Tongue (tissue), 2 donors: ENCODE measurements around the gene KLHL13. TPM values are rescaled to one million over a fixed set of nuclear protein-coding genes. Genes with fewer than 3 reads are reported as not detected.
"Not testable (repeated sequence)": the region's sequence is repeated elsewhere in the genome, so short reads cannot be mapped to it uniquely, and the experiment has no call there.

Experiments
- DNase-seq: peaks from one replicate; pipeline ENCODE4 v3.0.0-alpha.2; 2015
- total RNA-seq: library from RNA; depleted of rRNA; stranded (reverse); fragments of >200 nt; gene quantifications from one replicate; pipeline ENCODE4 v1.2.3, GENCODE V29; 2014

KLHL13 gene
- total RNA-seq, 1 donor from 2014 or later = 90.3 TPM

GRCh38 chrX:117990438-117990837, 126.2 kb downstream of the KLHL13 start:
- no peak for DNase-seq

DNA sequence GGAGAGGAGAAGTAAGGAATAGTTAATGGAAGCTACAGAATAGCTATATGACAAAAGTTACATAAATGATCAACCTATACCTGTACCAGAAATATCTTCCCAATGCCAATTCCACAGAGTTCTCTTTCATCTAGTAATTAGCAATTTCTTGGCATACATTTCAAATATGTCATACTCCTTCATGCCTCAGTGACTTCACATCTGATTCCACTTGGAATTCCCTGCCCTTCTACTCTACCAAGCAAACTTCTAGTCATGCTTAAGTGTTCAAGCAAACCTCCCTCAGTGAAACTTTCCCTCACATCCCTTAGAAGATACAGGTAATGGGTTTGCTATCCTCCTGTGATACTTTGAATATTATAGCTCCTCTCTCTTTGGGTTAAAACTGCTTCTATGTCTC, 127.1 kb downstream of the KLHL13 start:
- DNase-seq = no peak

DNA sequence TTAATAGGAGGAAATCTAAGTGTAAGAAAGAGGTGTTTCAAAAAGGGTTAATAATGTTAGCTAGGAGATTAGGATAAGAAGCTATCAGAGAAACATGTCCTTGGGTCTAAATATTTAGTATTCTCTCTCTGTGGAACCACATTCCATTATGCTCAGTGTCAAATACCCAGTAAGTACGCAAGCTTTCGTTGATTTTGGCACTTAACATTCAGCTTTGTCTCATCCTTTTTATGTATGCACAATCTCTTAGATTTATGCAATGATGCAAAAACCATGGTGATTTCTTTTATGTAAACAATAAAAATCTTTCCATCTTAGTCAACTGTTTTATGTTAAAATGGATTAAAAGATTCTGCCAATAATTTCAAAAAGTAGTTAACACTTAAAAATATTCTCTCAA, 129.2 kb downstream of the KLHL13 start:
- no peak for DNase-seq

DNA sequence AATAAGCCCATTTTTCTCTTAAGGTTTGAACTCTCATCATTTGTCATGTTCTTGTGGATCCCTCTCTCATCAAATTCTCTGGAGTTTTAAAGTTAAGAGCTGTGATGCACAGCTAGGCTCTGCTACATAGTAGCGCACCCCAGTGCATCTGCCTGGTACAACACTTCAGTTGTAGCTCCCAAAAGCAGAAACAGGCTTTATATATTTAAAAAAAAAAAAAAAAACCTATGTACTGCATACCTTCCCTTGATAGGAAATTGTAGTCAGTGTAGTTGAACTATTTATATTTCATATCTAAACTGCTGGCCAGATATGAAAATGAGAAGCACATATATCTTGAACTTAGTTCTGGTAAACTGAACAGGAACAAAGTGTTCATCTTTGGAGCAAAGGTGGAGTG, 131.4 kb downstream of the KLHL13 start:
- DNase-seq = peak; percentile 30

- no peak for DNase-seq
Measured at GRCh38 chrX:117982694-117983392, 133.8 kb downstream of the KLHL13 start.

DNA sequence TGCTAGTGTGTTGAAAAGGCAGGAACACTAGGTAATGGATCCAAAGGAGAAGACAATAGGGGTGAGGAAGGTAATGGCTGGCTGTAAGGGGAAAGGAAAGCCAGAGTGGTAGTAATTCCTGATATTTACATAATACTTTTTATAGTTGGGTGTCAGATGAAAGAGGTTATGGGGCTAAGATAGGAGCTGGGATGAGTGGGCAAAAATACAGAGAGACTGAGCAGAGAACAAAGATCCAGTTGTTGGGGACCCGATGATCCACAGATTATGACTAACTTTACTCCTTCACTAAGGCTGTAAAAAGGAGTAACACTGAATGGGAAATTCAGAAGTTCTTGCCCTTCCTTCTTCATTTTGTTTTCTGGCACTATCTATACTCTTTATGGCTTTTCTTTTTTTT, 138.2 kb downstream of the KLHL13 start:
- no peak for DNase-seq

DNA sequence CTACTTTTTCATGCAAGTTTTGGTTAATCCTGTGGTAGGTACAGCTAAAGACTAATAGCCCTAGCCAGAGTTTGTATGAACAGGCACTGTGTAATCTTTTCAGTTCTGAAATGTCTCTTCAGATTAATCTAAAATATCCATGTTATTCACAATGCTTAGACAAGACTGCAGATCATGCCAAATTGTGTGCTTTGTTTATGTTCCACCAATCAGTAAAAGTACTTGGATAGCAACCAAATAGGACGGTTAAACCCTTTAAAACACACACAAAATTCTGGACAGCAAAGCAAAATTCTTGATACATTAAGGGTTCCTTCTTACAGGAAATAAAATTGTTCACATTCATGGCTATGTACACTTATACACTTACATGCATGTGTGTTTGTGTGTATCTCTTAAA, 139.1 kb downstream of the KLHL13 start:
- peak; percentile 59 for DNase-seq

DNA sequence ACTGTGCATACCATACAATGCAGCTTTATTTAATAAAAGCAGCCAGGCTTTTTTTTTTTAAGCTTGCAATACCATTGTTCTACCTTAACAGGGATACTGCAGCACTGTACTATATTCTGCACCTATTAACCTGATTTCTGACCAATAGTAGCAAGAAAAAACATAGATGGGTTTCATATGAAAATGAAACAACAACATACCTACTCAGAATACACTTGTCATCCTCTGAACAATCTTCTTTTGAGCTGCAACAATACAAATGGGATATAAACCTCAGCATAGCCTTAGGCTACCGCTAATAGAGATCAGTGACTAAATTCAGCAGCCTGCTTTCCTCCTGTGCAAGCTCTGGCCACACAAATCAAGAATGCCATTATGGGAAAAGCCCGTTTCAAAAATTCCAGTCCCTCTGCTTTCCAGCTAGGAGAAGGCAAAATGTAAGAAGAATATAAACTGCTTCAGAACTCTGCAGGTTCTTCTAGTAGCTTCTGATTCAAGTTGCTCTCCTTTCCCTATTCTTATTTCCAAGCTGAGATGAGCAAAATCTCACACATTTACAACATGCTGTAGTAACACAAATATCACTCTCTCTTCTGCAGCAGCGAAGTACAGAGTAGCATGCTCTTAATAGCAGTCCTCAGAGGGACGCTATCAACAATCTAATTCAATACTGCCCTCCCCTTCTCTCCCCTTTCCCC, 143.4 kb downstream of the KLHL13 start:
- no peak for DNase-seq

DNA sequence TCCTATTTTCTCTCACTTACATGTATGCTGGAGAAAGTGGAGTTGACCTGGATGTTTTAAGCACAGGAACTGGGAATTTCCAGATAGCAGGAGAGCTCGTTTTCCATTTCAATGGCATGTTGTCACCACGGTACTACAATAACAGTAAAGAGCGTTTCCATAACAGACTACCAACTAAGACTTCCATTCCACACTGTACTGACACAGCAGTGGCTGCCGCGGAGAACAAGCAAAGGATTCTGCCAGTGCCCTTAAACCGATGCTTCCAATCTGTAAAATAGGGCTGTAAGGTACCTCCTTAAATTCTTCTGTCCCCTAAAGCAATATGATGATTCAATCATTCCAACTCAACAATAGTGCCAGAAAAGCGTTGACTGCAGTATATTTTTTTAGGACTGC, 143.9 kb downstream of the KLHL13 start:
- DNase-seq = peak; percentile 49

- DNase-seq = no peak
Measured at GRCh38 chrX:117969782-117970181, 146.8 kb downstream of the KLHL13 start.

GRCh38 chrX:117969328-117969727, 147.3 kb downstream of the KLHL13 start:
- DNase-seq = no peak

DNA sequence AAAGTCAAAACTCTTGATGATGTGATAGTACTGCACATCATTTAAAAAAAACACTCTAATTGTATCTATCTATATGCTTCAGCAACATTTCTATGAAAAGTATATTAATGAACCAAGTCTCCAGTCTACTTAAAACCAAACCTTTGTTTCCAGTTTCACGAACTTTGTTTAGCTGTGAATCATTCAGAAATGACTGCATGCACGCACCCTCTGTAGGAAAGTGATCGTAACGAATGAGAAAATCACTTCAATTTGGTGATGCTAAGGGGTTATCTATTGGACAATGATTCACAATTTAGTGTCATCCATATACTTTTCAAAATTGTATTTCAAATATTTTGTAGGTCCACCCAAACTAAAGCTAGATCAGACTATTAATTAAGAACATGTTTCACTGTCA, 157.6 kb downstream of the KLHL13 start:
- no peak for DNase-seq

DNA sequence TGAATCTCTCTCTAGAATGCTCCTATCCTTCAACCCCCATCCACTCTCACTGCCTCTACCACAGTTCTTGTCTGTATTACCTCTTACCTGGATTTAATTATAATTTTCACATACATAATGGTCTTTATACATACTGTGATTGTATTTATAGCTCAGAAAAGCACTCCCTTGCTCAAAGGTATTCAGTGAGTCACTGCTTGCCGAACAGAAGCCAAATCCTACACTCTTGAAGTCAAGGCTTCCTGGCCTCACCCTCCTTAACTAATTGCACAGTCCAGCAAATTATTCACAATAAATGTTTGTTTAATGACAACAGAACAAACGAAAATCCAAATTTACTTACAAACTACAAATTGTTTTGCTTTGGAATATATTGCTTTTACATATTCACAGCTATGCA, 159.5 kb downstream of the KLHL13 start:
- no peak for DNase-seq

- not testable (repeated sequence) for DNase-seq
Measured at GRCh38 chrX:117939296-117939695, 177.3 kb downstream of the KLHL13 start.

DNA sequence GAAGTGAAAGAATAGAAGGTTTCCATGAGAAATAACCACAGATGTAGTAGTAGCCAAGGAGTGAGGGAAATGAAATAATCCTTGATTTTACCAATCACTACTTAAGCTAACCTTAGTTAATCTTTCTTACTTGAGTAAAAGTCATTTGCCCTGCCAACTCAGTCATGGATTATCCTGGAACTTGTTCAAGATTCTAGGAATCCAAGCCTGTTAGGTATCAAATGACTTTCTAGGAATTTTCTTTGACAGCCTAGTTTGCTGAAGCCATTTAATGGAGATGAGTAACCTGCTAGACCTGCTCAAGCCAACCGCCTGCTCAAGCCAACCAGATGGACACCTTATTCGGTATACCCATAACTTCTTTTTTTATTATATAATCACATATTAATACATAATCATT, 180.5 kb downstream of the KLHL13 start:
- no peak for DNase-seq

GRCh38 chrX:117930116-117930515, 186.5 kb downstream of the KLHL13 start:
- not testable (repeated sequence) for DNase-seq

- no peak for DNase-seq
Measured at GRCh38 chrX:117919755-117920154, 196.9 kb downstream of the KLHL13 start.

DNA sequence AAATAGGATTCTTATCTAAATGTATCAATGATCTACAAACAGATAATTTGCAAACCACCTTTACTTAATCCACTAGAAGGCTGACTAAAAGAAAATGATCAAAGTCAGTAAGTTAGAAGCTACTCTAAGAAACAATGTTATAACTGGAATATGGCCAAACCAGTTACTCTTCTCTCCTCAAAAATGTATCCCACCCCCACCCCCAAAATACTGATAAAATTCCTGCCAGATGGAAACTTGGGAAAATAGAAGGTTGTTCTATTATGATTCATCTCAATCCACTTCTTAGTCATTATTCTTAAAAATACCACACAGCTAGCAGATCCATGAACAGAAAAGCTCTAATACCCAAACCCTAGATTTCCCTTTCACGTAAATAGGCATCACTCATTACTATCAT, 206.4 kb downstream of the KLHL13 start:
- no peak for DNase-seq

DNA sequence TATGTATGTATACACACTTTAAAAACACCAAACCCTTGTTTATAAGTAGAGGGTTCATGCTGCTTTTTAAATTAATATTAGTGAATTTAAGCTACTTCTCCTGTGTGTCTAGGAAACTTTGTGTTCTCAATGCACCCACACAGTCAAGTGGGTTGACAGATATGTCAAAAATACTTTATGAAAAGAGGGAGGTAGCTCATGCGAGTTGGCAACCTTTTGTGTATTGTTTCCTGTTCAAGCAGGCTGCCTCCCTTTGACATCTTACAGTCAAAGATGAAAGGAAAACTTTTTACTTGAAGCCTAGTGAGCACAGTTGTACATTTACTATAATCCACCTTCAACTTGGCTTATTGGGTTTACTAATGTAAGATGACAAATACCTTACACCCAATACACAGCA, 218.4 kb downstream of the KLHL13 start:
- DNase-seq = no peak

DNA sequence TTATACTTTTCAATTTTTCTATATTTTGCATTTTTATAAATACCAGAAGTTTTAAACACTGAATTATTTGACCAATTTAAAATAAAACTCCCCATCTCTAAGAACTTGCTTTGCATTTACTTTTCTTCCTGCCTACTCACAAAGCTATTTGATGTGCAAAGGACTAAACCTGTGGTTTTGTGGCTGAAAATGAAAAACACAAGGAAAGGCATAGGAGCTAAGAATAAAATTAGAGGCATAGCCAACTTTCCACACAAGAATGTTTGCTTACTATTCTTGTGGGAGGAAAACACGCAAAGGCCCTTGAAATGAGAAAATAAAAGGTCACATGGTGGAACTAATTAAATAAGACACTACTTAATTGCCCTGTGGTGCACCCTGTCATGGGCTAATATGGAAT, 221.2 kb downstream of the KLHL13 start:
- no peak for DNase-seq

- no peak for DNase-seq
Measured at GRCh38 chrX:117892469-117892868, 224.1 kb downstream of the KLHL13 start.

GRCh38 chrX:117871796-117872195, 244.8 kb downstream of the KLHL13 start:
- no peak for DNase-seq

DNA sequence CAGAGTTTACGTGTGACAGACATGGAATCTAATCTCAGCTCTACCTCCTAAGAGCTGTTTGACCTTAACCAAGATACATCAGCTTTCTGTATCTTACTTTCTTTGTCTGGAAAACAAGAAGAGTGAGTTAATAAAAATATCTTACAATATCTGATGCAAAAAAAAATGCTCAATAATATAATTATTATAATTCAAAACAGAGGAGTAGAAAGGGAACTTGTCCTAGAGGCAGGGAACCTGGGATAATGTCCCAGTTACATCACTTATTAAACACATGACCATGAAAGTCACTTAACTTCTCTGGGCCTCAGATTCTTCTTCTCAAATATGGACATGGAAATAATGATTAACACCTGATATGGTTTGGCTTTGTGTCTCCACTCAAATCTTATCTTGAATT, 256.1 kb downstream of the KLHL13 start:
- DNase-seq = no peak

DNA sequence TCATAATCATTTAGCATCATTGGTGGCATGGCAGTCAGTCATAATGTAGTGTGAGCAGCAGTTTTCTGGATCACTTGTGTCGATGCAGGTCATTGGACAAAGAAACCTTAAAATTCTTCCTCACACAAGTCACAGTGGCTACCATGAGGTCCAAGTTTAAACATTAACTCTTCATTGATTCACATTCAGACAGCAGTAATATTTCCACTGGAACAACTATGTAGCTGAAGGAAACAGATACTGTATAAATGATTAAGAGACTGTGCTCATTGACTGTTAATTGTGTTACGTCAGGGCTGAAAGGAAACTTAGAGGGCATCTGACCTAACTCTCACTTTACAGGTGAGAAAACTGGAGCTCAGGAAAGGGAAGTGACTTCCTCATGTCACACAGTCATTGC, 261.8 kb downstream of the KLHL13 start:
- no peak for DNase-seq
